ENCODE data around the gene SAXO1. TPM values are rescaled to one million over a fixed set of nuclear protein-coding genes. Genes with fewer than 3 reads are reported as not detected.

Gene SAXO1
- total and polyA plus RNA-seq, 7 donors, result 0.08 to 1.9 (median 0.38) TPM; not detected in 4

DNA sequence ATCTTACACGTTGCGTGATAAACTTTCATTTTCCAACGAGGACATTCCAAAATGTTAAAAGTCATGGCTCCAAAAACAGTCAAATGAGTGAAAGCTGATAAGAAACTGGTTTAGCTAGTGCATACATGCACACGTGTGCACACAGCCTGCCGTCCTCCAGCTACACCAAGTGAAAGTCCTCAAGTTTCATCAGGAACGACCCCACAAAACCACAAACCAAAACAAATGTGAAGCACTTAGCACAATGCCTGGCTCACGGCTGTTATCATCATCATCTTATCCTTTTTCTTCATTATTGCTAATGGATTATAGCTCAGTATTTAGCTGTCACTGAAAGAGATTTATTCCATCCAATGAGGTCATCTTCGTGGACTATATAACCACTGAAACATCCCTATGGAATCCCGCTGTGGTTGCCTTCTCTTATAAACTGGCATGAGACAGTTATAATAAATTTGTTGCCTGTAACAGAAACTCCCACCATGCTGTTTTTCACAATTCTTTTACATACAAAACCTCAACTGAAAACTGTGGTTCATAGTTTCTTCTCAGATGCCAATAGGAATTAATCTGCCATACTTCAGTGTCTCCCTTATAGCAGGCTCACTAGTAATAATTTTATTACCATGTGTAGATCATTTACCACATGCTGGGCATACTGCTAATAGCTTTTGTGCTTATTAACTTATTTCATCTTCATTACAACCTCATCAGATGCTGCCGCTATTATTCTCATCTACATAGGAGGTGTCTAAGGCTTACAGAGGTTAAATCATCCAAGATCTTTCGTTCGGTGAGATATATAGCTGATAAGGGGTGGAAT, 56.1 kb downstream of the SAXO1 start:
- no peaks in the 10 kb centered on the region for H3K4me1 ChIP-seq
- no peak overlapping the region for H3K27ac ChIP-seq
- 57 to 66% (median 57%) methylated on average over 12 of the region's 12 CpGs for WGBS, 3 donors
- H3K4me3 ChIP-seq, result no peak overlapping the region
- intact Hi-C loops (cut with DNase I), result no loop called here
- TF ChIP-seq, protein P1, sequence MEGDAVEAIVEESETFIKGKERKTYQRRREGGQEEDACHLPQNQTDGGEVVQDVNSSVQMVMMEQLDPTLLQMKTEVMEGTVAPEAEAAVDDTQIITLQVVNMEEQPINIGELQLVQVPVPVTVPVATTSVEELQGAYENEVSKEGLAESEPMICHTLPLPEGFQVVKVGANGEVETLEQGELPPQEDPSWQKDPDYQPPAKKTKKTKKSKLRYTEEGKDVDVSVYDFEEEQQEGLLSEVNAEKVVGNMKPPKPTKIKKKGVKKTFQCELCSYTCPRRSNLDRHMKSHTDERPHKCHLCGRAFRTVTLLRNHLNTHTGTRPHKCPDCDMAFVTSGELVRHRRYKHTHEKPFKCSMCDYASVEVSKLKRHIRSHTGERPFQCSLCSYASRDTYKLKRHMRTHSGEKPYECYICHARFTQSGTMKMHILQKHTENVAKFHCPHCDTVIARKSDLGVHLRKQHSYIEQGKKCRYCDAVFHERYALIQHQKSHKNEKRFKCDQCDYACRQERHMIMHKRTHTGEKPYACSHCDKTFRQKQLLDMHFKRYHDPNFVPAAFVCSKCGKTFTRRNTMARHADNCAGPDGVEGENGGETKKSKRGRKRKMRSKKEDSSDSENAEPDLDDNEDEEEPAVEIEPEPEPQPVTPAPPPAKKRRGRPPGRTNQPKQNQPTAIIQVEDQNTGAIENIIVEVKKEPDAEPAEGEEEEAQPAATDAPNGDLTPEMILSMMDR (IDR thresholded peaks at IDR 0.05), result no peak
- H3K27me3 ChIP-seq (ENCODE audit: insufficient read depth in 3 of 3, low read length in 2 of 3), result no peaks in the 10 kb centered on the region
- DNase-seq (no peak), ATAC-seq (no peak)
- no peaks in the 10 kb centered on the region for H3K9me3 ChIP-seq
- no peaks in the 10 kb centered on the region for H3K36me3 ChIP-seq (ENCODE audit: insufficient read depth in 1 of 2, low read depth in 1 of 2)

DNA sequence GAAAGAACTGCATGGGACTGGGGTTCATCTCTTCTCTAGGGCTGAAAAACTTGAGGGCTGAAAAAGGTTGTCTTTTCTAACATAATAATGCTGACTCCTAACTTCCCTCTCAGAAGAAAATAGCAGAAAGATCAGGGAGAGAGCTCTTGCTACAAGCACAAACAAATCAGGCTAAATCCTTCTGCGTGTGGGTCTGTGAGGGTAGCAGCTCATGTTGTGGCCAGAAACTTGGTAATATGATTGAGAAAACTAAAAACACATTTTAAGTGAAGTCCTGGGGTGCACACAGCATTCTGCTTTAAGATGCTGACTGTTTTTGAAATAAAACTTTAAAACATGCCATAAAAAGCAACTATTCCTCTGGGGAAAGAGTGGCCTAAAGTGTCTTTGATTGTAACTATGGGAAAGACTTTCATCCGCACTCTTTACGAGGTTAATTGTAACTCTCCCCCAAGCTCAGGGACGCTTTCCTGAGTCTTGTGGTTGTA, 56.7 kb downstream of the SAXO1 start:
- Histone ChIP-seq H3K27me3 (ENCODE audit: insufficient read depth in 3 of 3, low read length in 2 of 3) (no peaks in the 10 kb centered on the region), H3K27ac (no peak overlapping the region), H3K4me3 (no peak overlapping the region), H3K9me3 (no peaks in the 10 kb centered on the region), H3K4me1 (no peaks in the 10 kb centered on the region), H3K36me3 (ENCODE audit: insufficient read depth in 1 of 2, low read depth in 1 of 2) (no peaks in the 10 kb centered on the region)
- WGBS, 3 donors, result 48 to 67% (median 59%) methylated on average over 4 of the region's 4 CpGs
- TF ChIP-seq, protein P1 (IDR thresholded peaks at IDR 0.05), result no peak
- no peak for DNase-seq
- no peak for ATAC-seq
- intact Hi-C loops (cut with DNase I), result no loop called here

DNA sequence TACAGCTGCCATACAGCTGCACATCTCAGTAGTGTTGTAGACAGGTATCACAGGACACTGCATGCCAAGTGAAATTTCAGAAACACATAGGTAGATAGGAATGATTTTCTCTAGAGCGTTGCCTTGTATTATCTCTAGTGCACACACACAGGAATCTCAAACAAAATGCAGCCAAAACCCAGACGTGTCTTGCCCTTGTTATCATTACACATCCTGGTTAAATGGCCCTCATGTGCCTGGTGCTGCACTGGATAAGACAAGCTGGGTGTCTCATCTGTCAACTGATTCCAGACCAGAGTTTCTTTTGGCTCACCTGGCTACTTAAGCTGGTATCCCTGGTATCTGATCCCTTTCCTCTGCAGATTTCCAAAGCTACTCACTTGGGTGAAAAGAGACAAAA, 59.7 kb downstream of the SAXO1 start:
- no peaks in the 10 kb centered on the region for H3K36me3 ChIP-seq (ENCODE audit: insufficient read depth in 1 of 2, low read depth in 1 of 2)
- DNase-seq (no peak), ATAC-seq (no peak)
- TF ChIP-seq, protein P1 (IDR thresholded peaks at IDR 0.05), result no peak
- no peak overlapping the region for H3K27ac ChIP-seq
- no peaks in the 10 kb centered on the region for H3K27me3 ChIP-seq (ENCODE audit: insufficient read depth in 3 of 3, low read length in 2 of 3)
- H3K4me3 ChIP-seq, result no peak overlapping the region
- WGBS, 3 donors, result 86 to 91% (median 91%) methylated on average over 2 of the region's 2 CpGs
- H3K9me3 ChIP-seq, result no peaks in the 10 kb centered on the region
- no peaks in the 10 kb centered on the region for H3K4me1 ChIP-seq
- intact Hi-C loops (cut with DNase I), result no loop called here

DNA sequence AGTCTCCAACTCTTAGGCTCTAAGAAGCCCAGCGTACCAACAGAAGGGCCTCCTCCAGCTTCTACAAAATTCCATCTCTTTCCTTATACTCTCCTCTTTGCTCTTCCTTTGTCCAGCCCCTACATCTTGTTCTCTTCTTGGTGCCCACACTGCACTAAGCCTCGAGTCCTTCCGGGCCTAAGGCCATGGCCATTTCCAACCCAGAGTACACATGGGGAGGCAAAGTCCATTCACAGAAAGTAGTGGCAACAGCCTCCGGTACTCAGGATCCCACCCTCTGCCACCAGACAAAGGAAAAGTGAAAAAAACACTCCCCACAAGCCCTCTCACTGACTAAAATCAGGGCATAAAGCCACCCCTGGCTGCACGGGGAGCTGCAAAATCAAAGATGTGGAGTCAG, 60.3 kb downstream of the SAXO1 start:
- H3K9me3 ChIP-seq, result no peaks in the 10 kb centered on the region
- TF ChIP-seq, protein P1 (IDR thresholded peaks at IDR 0.05), result no peak
- no peak for DNase-seq
- 76 to 87% (median 86%) methylated on average over 5 of the region's 5 CpGs for WGBS, 3 donors
- no peaks in the 10 kb centered on the region for H3K36me3 ChIP-seq (ENCODE audit: insufficient read depth in 1 of 2, low read depth in 1 of 2)
- no peak for ATAC-seq
- no peaks in the 10 kb centered on the region for H3K27me3 ChIP-seq (ENCODE audit: insufficient read depth in 3 of 3, low read length in 2 of 3)
- no peak overlapping the region for H3K27ac ChIP-seq
- no peaks in the 10 kb centered on the region for H3K4me1 ChIP-seq
- intact Hi-C loops (cut with DNase I), result no loop called here
- H3K4me3 ChIP-seq, result no peak overlapping the region
